ENCODE measurements around the gene ARL5B.

DNA sequence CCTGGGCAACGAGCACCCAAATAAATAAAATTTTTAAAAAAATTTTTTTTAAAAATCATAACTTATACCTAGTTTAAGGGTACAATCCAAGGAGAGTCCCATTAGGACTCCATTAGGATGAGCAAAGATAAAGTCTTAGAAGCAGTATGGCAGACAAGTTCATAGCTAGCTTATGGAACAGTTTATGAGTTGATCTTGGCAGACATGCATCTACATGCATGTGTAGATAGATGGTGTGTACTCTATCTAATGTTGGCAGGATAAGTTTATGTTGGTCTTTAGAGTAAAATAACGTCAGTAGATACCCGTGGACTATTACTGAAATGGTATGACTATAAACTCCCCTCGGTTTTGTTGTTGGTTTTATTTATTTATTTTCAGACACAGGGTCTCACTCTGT lies 48.1 kb upstream of the ARL5B start:
- no peak for TF ChIP-seq CTCF (conservative IDR thresholded peaks at IDR 0.05 in 1 of 2, IDR thresholded peaks at IDR 0.05 in 1 of 2; ENCODE audit: extremely low read depth in 1 of 2, insufficient read depth in 1 of 2, low read depth in 1 of 2, low read length in 2 of 2)
- no peak for TF ChIP-seq EZH2 (IDR thresholded peaks at IDR 0.05; ENCODE audit: borderline replicate concordance, low read length)
